Right atrium auricular region (tissue), 2 donors: Measurements from ENCODE around the gene PRDM2. TPM values are rescaled to one million over a fixed set of nuclear protein-coding genes. Genes with fewer than 3 reads are reported as not detected.

ENCODE experiments used
- DNase-seq: peaks from one replicate; pipeline ENCODE4 v3.0.0-alpha.2; 2019; ENCODE audit warnings: low spot score
- H3K27ac ChIP-seq, 2 donors: fragments of 200-600 bp; sonication (generic); 1 replicate in 1 of 2; 2 replicates in 1 of 2; pipeline ENCODE4 v1.5.1; 2016 to 2019
- H3K27me3 ChIP-seq, 2 donors: fragments of 200-600 bp; sonication (generic); one replicate each; pipeline versions ENCODE4 v1.5.1 to v1.6.0; 2017 to 2019
- H3K36me3 ChIP-seq: fragments of 200-600 bp; sonication (generic); one replicate; pipeline ENCODE4 v1.5.1; 2016
- H3K4me1 ChIP-seq, 2 donors: fragments of 200-600 bp; sonication (generic); one replicate each; pipeline versions ENCODE4 v1.5.1 to v1.6.0; 2017 to 2019
- H3K4me3 ChIP-seq, 2 donors: fragments of 200-600 bp; sonication (generic); 1 replicate in 1 of 2; 2 replicates in 1 of 2; pipeline ENCODE4 v1.5.1; 2017 to 2019; ENCODE audit warnings: mild to moderate bottlenecking in 1 of 2, moderate library complexity in 1 of 2
- H3K9me3 ChIP-seq, 2 donors: fragments of 200-600 bp; sonication (generic); one replicate each; pipeline ENCODE4 v1.5.1; 2019
- CTCF ChIP-seq, 2 donors: fragments of 200-600 bp; sonication (generic); IDR thresholded peaks; one replicate each; pipeline ENCODE4 v1.5.1; 2019; ENCODE audit warnings: antibody characterized with exemption in 2 of 2
- total RNA-seq, 2 donors: library from RNA; depleted of rRNA; stranded (reverse); fragments of >200 nt; gene quantifications; one replicate each; pipeline ENCODE4 v1.1.0, GENCODE V29; 2016

The PRDM2 gene
- total RNA-seq, 2 donors from 2014 or later: 20.5 to 22.8 TPM

- no peaks in the 10 kb centered on the region for H3K9me3 ChIP-seq
- no peak for DNase-seq
- H3K4me3 ChIP-seq: no peak overlapping the region
- H3K27ac ChIP-seq: no peak overlapping the region
- no peaks in the 10 kb centered on the region for H3K36me3 ChIP-seq
- TF ChIP-seq CTCF (IDR thresholded peaks at IDR 0.05): no peak
- H3K27me3 ChIP-seq: no peaks in the 10 kb centered on the region
- H3K4me1 ChIP-seq: peaks cover 0 to 51% of the 10 kb centered on the region in 2 donors
Measured at GRCh38 chr1:13763991-13764390, 64.0 kb downstream of the PRDM2 start.

- H3K27ac ChIP-seq: no peak overlapping the region
- peaks cover 0 to 49% of the 10 kb centered on the region in 2 donors for H3K4me1 ChIP-seq
- TF ChIP-seq CTCF (IDR thresholded peaks at IDR 0.05): no peak
- H3K36me3 ChIP-seq: no peaks in the 10 kb centered on the region
- H3K9me3 ChIP-seq: no peaks in the 10 kb centered on the region
- no peak for DNase-seq
- H3K4me3 ChIP-seq: no peak overlapping the region
- no peaks in the 10 kb centered on the region for H3K27me3 ChIP-seq
Measured at GRCh38 chr1:13764588-13765332, 64.8 kb downstream of the PRDM2 start.

DNA sequence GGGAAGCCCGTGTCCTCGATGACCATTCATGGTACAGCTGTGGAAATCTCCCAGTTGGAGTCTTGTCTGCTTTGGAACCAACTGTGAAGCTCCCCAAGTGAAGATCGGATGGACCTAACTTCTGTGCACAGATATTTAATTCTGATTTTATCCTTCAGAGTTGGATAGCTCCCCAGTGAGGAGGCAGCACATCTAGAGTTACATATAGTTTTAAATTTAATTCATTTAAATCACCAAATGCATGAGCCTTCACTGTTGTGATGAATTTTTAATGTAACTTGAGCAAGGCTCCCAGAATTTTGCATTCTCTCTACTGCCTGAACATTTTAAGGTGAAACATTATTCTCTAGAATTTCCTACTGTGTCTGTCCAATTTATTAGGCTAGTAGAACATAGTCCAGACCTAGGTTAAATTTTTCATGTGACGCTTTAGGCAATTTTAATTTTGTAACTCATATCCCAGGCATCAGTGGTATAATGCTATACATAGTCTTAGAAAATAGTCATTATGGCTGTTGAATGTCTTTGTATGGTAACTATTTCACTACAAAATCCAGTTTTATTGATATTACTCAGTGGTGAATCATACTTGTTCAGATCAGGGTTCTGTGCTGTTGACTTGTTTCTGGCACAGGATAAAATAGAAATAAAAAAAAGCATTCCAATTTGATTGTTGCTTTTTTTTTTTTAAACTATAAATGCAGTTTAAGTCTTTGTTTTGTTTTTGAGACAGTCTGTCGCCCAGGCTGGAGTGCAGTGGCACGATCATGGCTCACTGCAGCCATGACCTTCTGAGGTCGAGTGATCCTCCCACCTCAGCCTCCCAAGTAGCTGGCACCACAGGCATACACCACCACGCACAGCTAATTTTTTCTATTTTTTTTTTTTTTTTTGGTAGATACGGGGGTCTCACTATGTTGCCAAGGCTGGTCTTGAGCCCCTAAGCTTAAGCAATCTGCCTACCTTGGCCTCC, 66.9 kb downstream of the PRDM2 start:
- H3K4me3 ChIP-seq: no peak overlapping the region
- H3K36me3 ChIP-seq: no peaks in the 10 kb centered on the region
- DNase-seq: no peak
- H3K27ac ChIP-seq: no peak overlapping the region
- TF ChIP-seq CTCF (IDR thresholded peaks at IDR 0.05): no peak
- no peaks in the 10 kb centered on the region for H3K9me3 ChIP-seq
- no peaks in the 10 kb centered on the region for H3K27me3 ChIP-seq
- peaks cover 0 to 41% of the 10 kb centered on the region in 2 donors for H3K4me1 ChIP-seq

DNA sequence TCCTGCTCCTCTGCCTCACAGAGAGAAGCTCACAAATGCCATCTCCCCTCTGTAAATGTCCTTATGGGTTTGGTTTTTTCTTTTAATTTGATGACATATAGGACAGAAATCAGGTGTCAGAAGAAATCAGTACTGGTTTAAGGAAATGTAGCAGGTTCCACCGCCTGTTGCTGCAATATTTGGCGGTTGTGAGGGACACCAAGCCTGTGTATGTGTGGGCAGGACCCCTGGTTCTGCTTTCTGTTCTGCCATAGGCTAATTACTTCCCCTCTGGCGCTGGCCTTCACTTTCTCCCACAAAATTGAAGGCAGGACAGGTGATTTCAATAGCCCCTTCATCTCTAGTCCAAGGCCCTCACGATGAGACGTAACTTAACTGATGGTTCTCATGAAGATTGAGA, 69.2 kb downstream of the PRDM2 start:
- Histone ChIP-seq H3K27ac (no peak overlapping the region), H3K4me3 (no peak overlapping the region), H3K9me3 (no peaks in the 10 kb centered on the region), H3K4me1 (peaks cover 0 to 26% of the 10 kb centered on the region in 2 donors), H3K27me3 (no peaks in the 10 kb centered on the region), H3K36me3 (peaks cover 11% of the 10 kb centered on the region)
- DNase-seq: no peak
- no peak for TF ChIP-seq CTCF (IDR thresholded peaks at IDR 0.05)

DNA sequence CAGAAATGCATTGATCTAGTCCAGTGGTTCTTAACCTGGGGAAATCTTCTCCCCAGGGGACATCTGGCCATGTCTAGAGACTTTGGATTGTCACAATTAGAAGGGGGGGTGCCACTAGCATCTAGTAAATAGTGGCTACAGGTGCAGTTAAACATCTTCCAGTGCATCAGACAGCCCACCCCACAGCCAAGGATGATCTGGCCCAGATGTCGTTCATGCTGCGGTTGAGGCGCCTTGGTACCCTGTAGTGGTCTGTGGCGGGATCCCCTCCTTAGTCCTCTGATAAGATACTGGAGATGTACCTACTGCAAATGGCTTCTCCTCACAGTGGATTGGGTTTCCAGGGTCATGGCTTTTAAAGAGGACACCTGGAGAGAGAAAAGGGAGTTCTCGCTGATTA, 69.8 kb downstream of the PRDM2 start:
- no peak for TF ChIP-seq CTCF (IDR thresholded peaks at IDR 0.05)

More for the DNA sequence above, 69.8 kb downstream of the PRDM2 start:
- no peaks in the 10 kb centered on the region for H3K27me3 ChIP-seq
- no peak for DNase-seq
- H3K4me1 ChIP-seq: peaks cover 0 to 20% of the 10 kb centered on the region in 2 donors
- H3K9me3 ChIP-seq: no peaks in the 10 kb centered on the region
- peaks cover 13% of the 10 kb centered on the region for H3K36me3 ChIP-seq
- H3K4me3 ChIP-seq: no peak overlapping the region
- H3K27ac ChIP-seq: no peak overlapping the region
